HepG2 (cell line): Measurements from ENCODE around the gene ISG20. TPM values are rescaled to one million over a fixed set of nuclear protein-coding genes. Genes with fewer than 3 reads are reported as not detected.

ENCODE experiments used
- CREB1 ChIP-seq, 2 experiments: fragments of 450-650 bp in 1 of 2; IDR thresholded peaks; 2 replicates each; pipeline ENCODE4 v1.6.1; 2016 to 2017; ENCODE audit warnings: control low read depth in 1 of 2, mild to moderate bottlenecking in 1 of 2, missing compliant biosample characterization in 1 of 2, missing genetic modification characterization in 1 of 2
- ELF1 ChIP-seq: sonication (generic); formaldehyde crosslinking; IDR thresholded peaks from 2 replicates; pipeline ENCODE4 v1.4.0; 2020; ENCODE audit warnings: missing genetic modification reagents
- HES4 ChIP-seq: sonication (generic); formaldehyde crosslinking; IDR thresholded peaks from 2 replicates; pipeline ENCODE4 v1.9.0; 2021; ENCODE audit warnings: mild to moderate bottlenecking, missing genetic modification reagents, borderline replicate concordance
- IKZF1 ChIP-seq: fragments of 450-650 bp; IDR thresholded peaks from 2 replicates; pipeline ENCODE4 v1.7.1; 2016
- KAT8 ChIP-seq: IDR thresholded peaks from 2 replicates; pipeline ENCODE4 v1.6.1; 2016; ENCODE audit warnings: missing genetic modification reagents, missing compliant biosample characterization
- MED13 ChIP-seq: sonication (generic); formaldehyde crosslinking; IDR thresholded peaks from 2 replicates; pipeline ENCODE4 v1.5.0; 2020; ENCODE audit warnings: missing genetic modification reagents
- MIER2 ChIP-seq: IDR thresholded peaks from 2 replicates; pipeline ENCODE4 v1.6.1; 2016; ENCODE audit warnings: missing biosample characterization, missing genetic modification reagents
- PITX1 ChIP-seq: sonication (generic); formaldehyde crosslinking; IDR thresholded peaks from 2 replicates; pipeline ENCODE4 v1.5.1; 2020; ENCODE audit warnings: mild to moderate bottlenecking, missing genetic modification reagents
- POLR2AphosphoS5 ChIP-seq: IDR thresholded peaks from 2 replicates; pipeline ENCODE4 v1.6.1; 2012; ENCODE audit warnings: low read depth, low read length
- PTBP1 ChIP-seq: fragments of 200-400 bp; formaldehyde crosslinking; IDR thresholded peaks from 2 replicates; pipeline ENCODE4 v1.6.1; 2018; ENCODE audit warnings: low read length, low read depth; ENCODE audit not compliant: poor library complexity, severe bottlenecking
- THAP11 ChIP-seq: IDR thresholded peaks from 2 replicates; pipeline ENCODE4 v1.6.1; 2016; ENCODE audit warnings: missing biosample characterization, missing genetic modification reagents
- ZFP36L1 ChIP-seq: sonication (generic); formaldehyde crosslinking; IDR thresholded peaks from 2 replicates; pipeline ENCODE4 v1.8.0; 2022; ENCODE audit warnings: mild to moderate bottlenecking, missing genetic modification reagents, moderate library complexity
- ZFX ChIP-seq: sonication (generic); formaldehyde crosslinking; IDR thresholded peaks from 2 replicates; pipeline ENCODE4 v1.4.0; 2020; ENCODE audit warnings: mild to moderate bottlenecking, low read depth, missing genetic modification reagents, moderate library complexity
- ZMYM2 ChIP-seq: sonication (generic); formaldehyde crosslinking; IDR thresholded peaks from 2 replicates; pipeline ENCODE4 v1.8.0; 2022; ENCODE audit warnings: mild to moderate bottlenecking, missing genetic modification reagents
- ZNF253 ChIP-seq: sonication (generic); formaldehyde crosslinking; IDR thresholded peaks from 2 replicates; pipeline ENCODE4 v1.8.0; 2022; ENCODE audit warnings: mild to moderate bottlenecking, missing genetic modification reagents, borderline replicate concordance
- ZNF569 ChIP-seq: sonication (generic); formaldehyde crosslinking; IDR thresholded peaks from 2 replicates; pipeline ENCODE4 v1.5.0; 2020; ENCODE audit warnings: mild to moderate bottlenecking, missing genetic modification reagents, moderate library complexity, borderline replicate concordance
- ZNF749 ChIP-seq: sonication (generic); formaldehyde crosslinking; IDR thresholded peaks from 2 replicates; pipeline ENCODE4 v1.8.0; 2022; ENCODE audit warnings: mild to moderate bottlenecking, missing genetic modification reagents, moderate library complexity, borderline replicate concordance
- ZNF766 ChIP-seq: sonication (generic); formaldehyde crosslinking; IDR thresholded peaks from 2 replicates; pipeline ENCODE4 v1.5.0; 2020; ENCODE audit warnings: missing genetic modification reagents, borderline replicate concordance
- ZNF768 ChIP-seq: sonication (generic); formaldehyde crosslinking; IDR thresholded peaks from 2 replicates; pipeline ENCODE4 v1.4.0; 2020; ENCODE audit warnings: missing genetic modification reagents
- polyA plus RNA-seq, 8 experiments: library from polyadenylated mRNA; depleted of rRNA in 3 of 8; stranded (reverse) in 7 of 8; unstranded in 1 of 8; fragments of >200 nt; fragmentation: Illumina TruSeq in 4 of 8; extraction: Trizol in 4 of 8; gene quantifications; 2 replicates each; pipeline versions ENCODE4 v1.2.1 to v1.2.3, GENCODE V29; 2011 to 2016; ENCODE audit warnings: low read depth in 4 of 8, missing spikeins in 1 of 8, mixed read lengths in 1 of 8; ENCODE audit not compliant: insufficient read depth in 1 of 8
- total RNA-seq, 5 experiments: library from RNA; depleted of rRNA; stranded (reverse); fragments of >200 nt; fragmentation: Illumina TruSeq; extraction: Trizol; gene quantifications; 2 replicates each; pipeline ENCODE4 v1.2.3, GENCODE V29; 2016; ENCODE audit warnings: low read depth in 1 of 5
- TF ChIP-seq, protein P1 (sequence below): sonication (generic); formaldehyde crosslinking; IDR thresholded peaks from 2 replicates; pipeline ENCODE4 v1.4.0; 2020; ENCODE audit warnings: missing genetic modification reagents
- TF ChIP-seq, protein P2 (sequence below): sonication (generic); formaldehyde crosslinking; IDR thresholded peaks from 2 replicates; pipeline ENCODE4 v1.5.0; 2020; ENCODE audit warnings: mild to moderate bottlenecking, missing genetic modification reagents
- TF ChIP-seq, protein P3 (sequence below): sonication (generic); formaldehyde crosslinking; IDR thresholded peaks from 2 replicates; pipeline ENCODE4 v1.4.0; 2020; ENCODE audit warnings: mild to moderate bottlenecking, missing genetic modification reagents

ISG20 gene
- total and polyA plus RNA-seq, 2 of the 13 experiments (the other 11 are each of a cell fraction or from before 2014, with no cell fraction given) = 6.3 to 31.5 TPM

- TF ChIP-seq, protein P1, sequence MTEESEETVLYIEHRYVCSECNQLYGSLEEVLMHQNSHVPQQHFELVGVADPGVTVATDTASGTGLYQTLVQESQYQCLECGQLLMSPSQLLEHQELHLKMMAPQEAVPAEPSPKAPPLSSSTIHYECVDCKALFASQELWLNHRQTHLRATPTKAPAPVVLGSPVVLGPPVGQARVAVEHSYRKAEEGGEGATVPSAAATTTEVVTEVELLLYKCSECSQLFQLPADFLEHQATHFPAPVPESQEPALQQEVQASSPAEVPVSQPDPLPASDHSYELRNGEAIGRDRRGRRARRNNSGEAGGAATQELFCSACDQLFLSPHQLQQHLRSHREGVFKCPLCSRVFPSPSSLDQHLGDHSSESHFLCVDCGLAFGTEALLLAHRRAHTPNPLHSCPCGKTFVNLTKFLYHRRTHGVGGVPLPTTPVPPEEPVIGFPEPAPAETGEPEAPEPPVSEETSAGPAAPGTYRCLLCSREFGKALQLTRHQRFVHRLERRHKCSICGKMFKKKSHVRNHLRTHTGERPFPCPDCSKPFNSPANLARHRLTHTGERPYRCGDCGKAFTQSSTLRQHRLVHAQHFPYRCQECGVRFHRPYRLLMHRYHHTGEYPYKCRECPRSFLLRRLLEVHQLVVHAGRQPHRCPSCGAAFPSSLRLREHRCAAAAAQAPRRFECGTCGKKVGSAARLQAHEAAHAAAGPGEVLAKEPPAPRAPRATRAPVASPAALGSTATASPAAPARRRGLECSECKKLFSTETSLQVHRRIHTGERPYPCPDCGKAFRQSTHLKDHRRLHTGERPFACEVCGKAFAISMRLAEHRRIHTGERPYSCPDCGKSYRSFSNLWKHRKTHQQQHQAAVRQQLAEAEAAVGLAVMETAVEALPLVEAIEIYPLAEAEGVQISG (CRISPR knock-in tag) = peak; percentile 75
- TF ChIP-seq IKZF1 (no peak), HES4 (CRISPR knock-in tag) (no peak), ELF1 (CRISPR knock-in tag) (peak; percentile 67; the same call in 1 of the 2 replicates), PITX1 (peak; percentile 67), KAT8 (CRISPR knock-in tag) (peak; percentile 76), MIER2 (CRISPR knock-in tag) (peak; percentile 35; the same call in 1 of the 2 replicates), CREB1 (IDR thresholded peaks at IDR 0.05) (peak; percentile 90), CREB1 (CRISPR knock-in tag; IDR thresholded peaks at IDR 0.05) (peak; percentile 94), ZFX (CRISPR knock-in tag) (peak; percentile 85), ZNF766 (CRISPR knock-in tag) (peak; percentile 52; the same call in 1 of the 2 replicates), MED13 (CRISPR knock-in tag) (no peak), ZNF749 (peak; percentile 50; the same call in 1 of the 2 replicates), ZNF253 (CRISPR knock-in tag) (no peak), ZNF768 (peak; percentile 44; the same call in 1 of the 2 replicates), POLR2AphosphoS5 (peak; percentile 59), ZFP36L1 (CRISPR knock-in tag) (peak; percentile 43; the same call in 1 of the 2 replicates), ZMYM2 (CRISPR knock-in tag) (peak; percentile 86), THAP11 (CRISPR knock-in tag) (peak; percentile 75), PTBP1 (no peak), ZNF569 (no peak)
- TF ChIP-seq, protein P2, sequence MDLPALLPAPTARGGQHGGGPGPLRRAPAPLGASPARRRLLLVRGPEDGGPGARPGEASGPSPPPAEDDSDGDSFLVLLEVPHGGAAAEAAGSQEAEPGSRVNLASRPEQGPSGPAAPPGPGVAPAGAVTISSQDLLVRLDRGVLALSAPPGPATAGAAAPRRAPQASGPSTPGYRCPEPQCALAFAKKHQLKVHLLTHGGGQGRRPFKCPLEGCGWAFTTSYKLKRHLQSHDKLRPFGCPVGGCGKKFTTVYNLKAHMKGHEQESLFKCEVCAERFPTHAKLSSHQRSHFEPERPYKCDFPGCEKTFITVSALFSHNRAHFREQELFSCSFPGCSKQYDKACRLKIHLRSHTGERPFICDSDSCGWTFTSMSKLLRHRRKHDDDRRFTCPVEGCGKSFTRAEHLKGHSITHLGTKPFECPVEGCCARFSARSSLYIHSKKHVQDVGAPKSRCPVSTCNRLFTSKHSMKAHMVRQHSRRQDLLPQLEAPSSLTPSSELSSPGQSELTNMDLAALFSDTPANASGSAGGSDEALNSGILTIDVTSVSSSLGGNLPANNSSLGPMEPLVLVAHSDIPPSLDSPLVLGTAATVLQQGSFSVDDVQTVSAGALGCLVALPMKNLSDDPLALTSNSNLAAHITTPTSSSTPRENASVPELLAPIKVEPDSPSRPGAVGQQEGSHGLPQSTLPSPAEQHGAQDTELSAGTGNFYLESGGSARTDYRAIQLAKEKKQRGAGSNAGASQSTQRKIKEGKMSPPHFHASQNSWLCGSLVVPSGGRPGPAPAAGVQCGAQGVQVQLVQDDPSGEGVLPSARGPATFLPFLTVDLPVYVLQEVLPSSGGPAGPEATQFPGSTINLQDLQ (CRISPR knock-in tag) = 0 out of 2 replicates have a peak, but pooled peaks have one; percentile 67
- TF ChIP-seq, protein P3, sequence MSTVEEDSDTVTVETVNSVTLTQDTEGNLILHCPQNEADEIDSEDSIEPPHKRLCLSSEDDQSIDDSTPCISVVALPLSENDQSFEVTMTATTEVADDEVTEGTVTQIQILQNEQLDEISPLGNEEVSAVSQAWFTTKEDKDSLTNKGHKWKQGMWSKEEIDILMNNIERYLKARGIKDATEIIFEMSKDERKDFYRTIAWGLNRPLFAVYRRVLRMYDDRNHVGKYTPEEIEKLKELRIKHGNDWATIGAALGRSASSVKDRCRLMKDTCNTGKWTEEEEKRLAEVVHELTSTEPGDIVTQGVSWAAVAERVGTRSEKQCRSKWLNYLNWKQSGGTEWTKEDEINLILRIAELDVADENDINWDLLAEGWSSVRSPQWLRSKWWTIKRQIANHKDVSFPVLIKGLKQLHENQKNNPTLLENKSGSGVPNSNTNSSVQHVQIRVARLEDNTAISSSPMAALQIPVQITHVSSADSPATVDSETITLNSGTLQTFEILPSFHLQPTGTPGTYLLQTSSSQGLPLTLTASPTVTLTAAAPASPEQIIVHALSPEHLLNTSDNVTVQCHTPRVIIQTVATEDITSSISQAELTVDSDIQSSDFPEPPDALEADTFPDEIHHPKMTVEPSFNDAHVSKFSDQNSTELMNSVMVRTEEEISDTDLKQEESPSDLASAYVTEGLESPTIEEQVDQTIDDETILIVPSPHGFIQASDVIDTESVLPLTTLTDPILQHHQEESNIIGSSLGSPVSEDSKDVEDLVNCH (CRISPR knock-in tag) = peak; percentile 69; the same call in 1 of the 2 replicates
Observed at GRCh38 chr15:88638626-88639372, at the start of gene ISG20 (continued).
